LHCN-M2 (cell line): Measurements from ENCODE around the gene TEX35. TPM values are rescaled to one million over a fixed set of nuclear protein-coding genes. Genes with fewer than 3 reads are reported as not detected.

Experiments
- DNase-seq: peaks from one replicate; pipeline ENCODE4 v3.0.0-alpha.2; 2012; ENCODE audit warnings: low read depth
- total RNA-seq: library from RNA; depleted of rRNA; stranded (reverse); fragments of >200 nt; gene quantifications from 2 replicates; pipeline ENCODE4 v1.2.3, GENCODE V29; 2014

The TEX35 gene
- total RNA-seq, 1 experiment from 2014 or later, result 0.11 TPM

- DNase-seq, result no peak
These were observed 3.2 kb downstream of the TEX35 start for GRCh38 chr1:178516110-178516509.

GRCh38 chr1:178518894-178519293 lies 6.0 kb downstream of the TEX35 start:
- DNase-seq, result no peak

- DNase-seq, result no peak
These were observed 7.9 kb downstream of the TEX35 start for GRCh38 chr1:178520803-178521202.

GRCh38 chr1:178521241-178521640 lies 8.3 kb downstream of the TEX35 start:
- DNase-seq, result no peak

- no peak for DNase-seq
These were observed 14.2 kb downstream of the TEX35 start for GRCh38 chr1:178527117-178527516.

GRCh38 chr1:178528228-178528952 lies 15.5 kb downstream of the TEX35 start:
- no peak for DNase-seq

GRCh38 chr1:178528953-178529335 lies 16.0 kb downstream of the TEX35 start:
- no peak for DNase-seq

- no peak for DNase-seq
These were observed 16.6 kb downstream of the TEX35 start for GRCh38 chr1:178529364-178530036.

- DNase-seq, result peak; percentile 96
These were observed 17.1 kb downstream of the TEX35 start for GRCh38 chr1:178530037-178530402.

- DNase-seq, result no peak
These were observed 17.6 kb downstream of the TEX35 start for GRCh38 chr1:178530502-178530901.

- peak; percentile 15 for DNase-seq
These were observed 19.0 kb downstream of the TEX35 start for GRCh38 chr1:178531887-178532286.

GRCh38 chr1:178532392-178532791 lies 19.5 kb downstream of the TEX35 start:
- DNase-seq, result peak; percentile 78

GRCh38 chr1:178533121-178533946 lies 20.4 kb downstream of the TEX35 start:
- no peak for DNase-seq

- DNase-seq, result no peak
These were observed 21.4 kb downstream of the TEX35 start for GRCh38 chr1:178534137-178534868.

GRCh38 chr1:178536329-178536728 lies 23.4 kb downstream of the TEX35 start:
- DNase-seq, result no peak

- DNase-seq, result peak; percentile 99
These were observed 24.0 kb downstream of the TEX35 start for GRCh38 chr1:178536844-178537371.

GRCh38 chr1:178537382-178538090 lies 24.6 kb downstream of the TEX35 start:
- DNase-seq, result no peak

- DNase-seq, result peak; percentile 83
These were observed 25.4 kb downstream of the TEX35 start for GRCh38 chr1:178538192-178538916.

- no peak for DNase-seq
These were observed 26.4 kb downstream of the TEX35 start for GRCh38 chr1:178539291-178539690.

- no peak for DNase-seq
These were observed 27.3 kb downstream of the TEX35 start for GRCh38 chr1:178540204-178540603.
